ENCODE measurements around the gene ANAPC13. TPM values are rescaled to one million over a fixed set of nuclear protein-coding genes. Genes with fewer than 3 reads are reported as not detected.
A peak's percentile ranks its signal among the peaks of the same experiment; 100 is the strongest.

Gene ANAPC13
- total RNA-seq = 45.3 and 66.4 TPM in 2 replicates

GRCh38 chr3:134485718-134486576 lies at the start of gene ANAPC13, which contains the start of gene CEP63:
Gene ANAPC13 (minus strand): TSS chr3:134485985. CDS start chr3:134482904, 3,081 bp downstream.
Gene CEP63 (plus strand): TSS chr3:134486057. CDS start chr3:134495321, 9,264 bp downstream.
- FAIRE-seq = no peak
- Histone ChIP-seq H3K4me3 (ENCODE audit: low read depth, low read length) (peak within 1 kb of the TSS; percentile 77), H3K36me3 (ENCODE audit: control insufficient read depth, insufficient read depth, low read length) (peaks cover 7% of the 10 kb centered on the region), H3K27me3 (ENCODE audit: control insufficient read depth, insufficient read depth, low read length) (no peaks in the 10 kb centered on the region)
- TF ChIP-seq CTCF (IDR thresholded peaks at IDR 0.05; ENCODE audit: insufficient read depth, low read length, severe bottlenecking) = no peak
- DNase-seq (ENCODE audit: low read depth) = peak; percentile 94

GRCh38 chr3:134535186-134535970 lies 49.6 kb upstream of the ANAPC13 start:
- Histone ChIP-seq H3K4me3 (ENCODE audit: low read depth, low read length) (no peak overlapping the region), H3K27me3 (ENCODE audit: control insufficient read depth, insufficient read depth, low read length) (no peaks in the 10 kb centered on the region), H3K36me3 (ENCODE audit: control insufficient read depth, insufficient read depth, low read length) (peaks cover 7% of the 10 kb centered on the region)
- no peak for DNase-seq (ENCODE audit: low read depth)
- TF ChIP-seq CTCF (IDR thresholded peaks at IDR 0.05; ENCODE audit: insufficient read depth, low read length, severe bottlenecking) = no peak
- FAIRE-seq = no peak

GRCh38 chr3:134533493-134533892 lies 47.7 kb upstream of the ANAPC13 start:
- FAIRE-seq = no peak
- H3K36me3 ChIP-seq (ENCODE audit: control insufficient read depth, insufficient read depth, low read length) = peaks cover 7% of the 10 kb centered on the region
- no peak for TF ChIP-seq CTCF (IDR thresholded peaks at IDR 0.05; ENCODE audit: insufficient read depth, low read length, severe bottlenecking)
- no peaks in the 10 kb centered on the region for H3K27me3 ChIP-seq (ENCODE audit: control insufficient read depth, insufficient read depth, low read length)
- no peak overlapping the region for H3K4me3 ChIP-seq (ENCODE audit: low read depth, low read length)
- DNase-seq (ENCODE audit: low read depth) = no peak

GRCh38 chr3:134527538-134528186 lies 41.9 kb upstream of the ANAPC13 start:
- H3K27me3 ChIP-seq (ENCODE audit: control insufficient read depth, insufficient read depth, low read length) = no peaks in the 10 kb centered on the region
- H3K4me3 ChIP-seq (ENCODE audit: low read depth, low read length) = no peak overlapping the region
- no peak for FAIRE-seq
- no peaks in the 10 kb centered on the region for H3K36me3 ChIP-seq (ENCODE audit: control insufficient read depth, insufficient read depth, low read length)
- no peak for DNase-seq (ENCODE audit: low read depth)
- TF ChIP-seq CTCF (IDR thresholded peaks at IDR 0.05; ENCODE audit: insufficient read depth, low read length, severe bottlenecking) = no peak

GRCh38 chr3:134527037-134527436 lies 41.3 kb upstream of the ANAPC13 start:
- DNase-seq (ENCODE audit: low read depth) (peak; percentile 7), FAIRE-seq (no peak)
- TF ChIP-seq CTCF (IDR thresholded peaks at IDR 0.05; ENCODE audit: insufficient read depth, low read length, severe bottlenecking) = peak; percentile 38
- Histone ChIP-seq H3K4me3 (ENCODE audit: low read depth, low read length) (no peak overlapping the region), H3K27me3 (ENCODE audit: control insufficient read depth, insufficient read depth, low read length) (no peaks in the 10 kb centered on the region), H3K36me3 (ENCODE audit: control insufficient read depth, insufficient read depth, low read length) (no peaks in the 10 kb centered on the region)

All from bronchial epithelial cell (primary cell).